Loucy (cell line): ENCODE results near the gene EFCAB3.
"Not testable (repeated sequence)": the region's sequence is repeated elsewhere in the genome, so short reads cannot be mapped to it uniquely, and the experiment has no call there.

Source experiments
- CTCF ChIP-seq: fragments of 200-600 bp; sonication (generic); conservative IDR thresholded peaks from 2 replicates; pipeline ENCODE4 v1.5.1; 2014; ENCODE audit warnings: mild to moderate bottlenecking, antibody characterized with exemption, low read length
- EZH2phosphoT487 ChIP-seq: fragments of 200-600 bp; IDR thresholded peaks from 2 replicates; pipeline ENCODE4 v1.6.1; 2018; ENCODE audit warnings: antibody characterized with exemption, mild to moderate bottlenecking, moderate library complexity, borderline replicate concordance

DNA sequence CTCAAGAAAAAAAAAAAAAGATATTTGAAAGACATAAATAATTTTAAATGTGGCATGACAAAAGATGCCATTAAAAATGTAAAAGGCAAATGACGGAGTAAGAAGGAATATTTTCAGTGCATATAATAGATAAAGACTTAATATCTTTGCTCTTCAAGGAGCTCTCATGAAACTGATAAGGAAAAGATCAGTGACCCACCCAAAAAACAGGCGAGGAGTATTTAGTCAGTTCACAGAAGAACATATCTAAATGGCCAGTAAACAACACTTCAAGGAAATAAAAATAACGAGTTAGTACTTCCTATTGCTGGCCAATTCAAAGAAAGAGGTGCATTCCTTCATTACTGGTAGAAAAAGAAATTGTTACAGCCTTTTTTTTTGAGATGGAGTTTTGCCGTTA is 65.4 kb downstream of the EFCAB3 start:
- TF ChIP-seq CTCF, EZH2phosphoT487: not testable (repeated sequence)
